ENCODE measurements around the gene GPR107.

GPR107 gene

DNA sequence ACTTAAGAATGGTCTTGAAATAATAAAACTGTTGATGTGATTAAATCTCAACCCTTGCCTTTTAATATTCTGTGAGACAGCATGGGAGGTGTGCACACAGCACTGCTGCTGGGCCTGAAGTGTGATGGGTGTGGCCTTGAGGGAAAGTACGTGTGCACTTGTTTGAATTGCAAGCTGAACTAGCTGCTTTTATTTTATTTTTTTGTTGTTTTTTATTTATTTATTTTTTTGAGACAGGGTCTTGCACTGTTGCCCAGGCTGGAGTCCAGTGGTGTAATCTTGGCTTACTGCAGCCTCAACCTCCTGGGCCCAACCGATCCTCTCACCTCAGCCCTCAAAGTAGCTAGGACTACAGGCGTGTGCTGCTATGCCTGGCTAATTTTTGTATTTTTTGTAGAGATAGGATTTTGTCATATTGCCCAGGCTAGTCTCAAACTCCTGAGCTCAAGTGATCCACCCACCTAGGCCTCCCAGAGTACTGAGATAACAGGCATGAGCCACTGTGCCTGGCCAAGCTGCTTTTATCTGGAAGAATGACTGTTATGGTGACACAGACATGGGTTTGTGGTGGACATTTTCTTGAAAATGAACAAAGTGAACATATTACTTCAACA, 58.9 kb downstream of the GPR107 start:
- Histone ChIP-seq H3K79me2 (ENCODE audit: insufficient read depth, low read depth) (no peaks in the 10 kb centered on the region), H4K20me1 (ENCODE audit: insufficient read depth) (no peaks in the 10 kb centered on the region), H3K9ac (no peak overlapping the region), H3K36me3 (ENCODE audit: insufficient read depth) (no peaks in the 10 kb centered on the region), H2AFZ (ENCODE audit: low read depth) (no peak overlapping the region), H3K4me1 (ENCODE audit: low read depth, poor library complexity, severe bottlenecking) (peaks cover 5% of the 10 kb centered on the region), H3K27ac (no peak overlapping the region), H3K4me3 (IDR thresholded peaks at IDR 0.05; ENCODE audit: insufficient read depth, low read depth, low read length) (no peak overlapping the region), H3K4me2 (no peak overlapping the region), H3K27me3 (ENCODE audit: insufficient read depth, low read depth) (no peaks in the 10 kb centered on the region)
- TF ChIP-seq, protein P1, sequence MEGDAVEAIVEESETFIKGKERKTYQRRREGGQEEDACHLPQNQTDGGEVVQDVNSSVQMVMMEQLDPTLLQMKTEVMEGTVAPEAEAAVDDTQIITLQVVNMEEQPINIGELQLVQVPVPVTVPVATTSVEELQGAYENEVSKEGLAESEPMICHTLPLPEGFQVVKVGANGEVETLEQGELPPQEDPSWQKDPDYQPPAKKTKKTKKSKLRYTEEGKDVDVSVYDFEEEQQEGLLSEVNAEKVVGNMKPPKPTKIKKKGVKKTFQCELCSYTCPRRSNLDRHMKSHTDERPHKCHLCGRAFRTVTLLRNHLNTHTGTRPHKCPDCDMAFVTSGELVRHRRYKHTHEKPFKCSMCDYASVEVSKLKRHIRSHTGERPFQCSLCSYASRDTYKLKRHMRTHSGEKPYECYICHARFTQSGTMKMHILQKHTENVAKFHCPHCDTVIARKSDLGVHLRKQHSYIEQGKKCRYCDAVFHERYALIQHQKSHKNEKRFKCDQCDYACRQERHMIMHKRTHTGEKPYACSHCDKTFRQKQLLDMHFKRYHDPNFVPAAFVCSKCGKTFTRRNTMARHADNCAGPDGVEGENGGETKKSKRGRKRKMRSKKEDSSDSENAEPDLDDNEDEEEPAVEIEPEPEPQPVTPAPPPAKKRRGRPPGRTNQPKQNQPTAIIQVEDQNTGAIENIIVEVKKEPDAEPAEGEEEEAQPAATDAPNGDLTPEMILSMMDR (conservative IDR thresholded peaks at IDR 0.05; ENCODE audit: low read depth, low read length), result no peak

- no peak overlapping the region for H2AFZ ChIP-seq (ENCODE audit: low read depth)
- H3K27me3 ChIP-seq (ENCODE audit: insufficient read depth, low read depth), result no peaks in the 10 kb centered on the region
- no peak overlapping the region for H3K9ac ChIP-seq
- TF ChIP-seq, protein P1 (conservative IDR thresholded peaks at IDR 0.05; ENCODE audit: low read depth, low read length), result no peak
- no peak overlapping the region for H3K4me3 ChIP-seq (IDR thresholded peaks at IDR 0.05; ENCODE audit: insufficient read depth, low read depth, low read length)
- H3K4me2 ChIP-seq, result no peak overlapping the region
- no peaks in the 10 kb centered on the region for H3K4me1 ChIP-seq (ENCODE audit: low read depth, poor library complexity, severe bottlenecking)
- H3K36me3 ChIP-seq (ENCODE audit: insufficient read depth), result no peaks in the 10 kb centered on the region
- H3K27ac ChIP-seq, result no peak overlapping the region
- no peaks in the 10 kb centered on the region for H3K79me2 ChIP-seq (ENCODE audit: insufficient read depth, low read depth)
- H4K20me1 ChIP-seq (ENCODE audit: insufficient read depth), result no peaks in the 10 kb centered on the region
Measured at GRCh38 chr9:130114741-130115140, 61.0 kb downstream of the GPR107 start.

- Histone ChIP-seq H3K79me2 (ENCODE audit: insufficient read depth, low read depth) (no peaks in the 10 kb centered on the region), H3K27ac (no peak overlapping the region), H3K4me3 (IDR thresholded peaks at IDR 0.05; ENCODE audit: insufficient read depth, low read depth, low read length) (no peak overlapping the region), H3K4me1 (ENCODE audit: low read depth, poor library complexity, severe bottlenecking) (no peaks in the 10 kb centered on the region), H4K20me1 (ENCODE audit: insufficient read depth) (no peaks in the 10 kb centered on the region), H3K27me3 (ENCODE audit: insufficient read depth, low read depth) (no peaks in the 10 kb centered on the region), H3K4me2 (no peak overlapping the region), H3K36me3 (ENCODE audit: insufficient read depth) (no peaks in the 10 kb centered on the region), H3K9ac (no peak overlapping the region), H2AFZ (ENCODE audit: low read depth) (no peak overlapping the region)
- TF ChIP-seq, protein P1 (conservative IDR thresholded peaks at IDR 0.05; ENCODE audit: low read depth, low read length), result no peak
Measured at GRCh38 chr9:130116346-130116745, 62.6 kb downstream of the GPR107 start.

DNA sequence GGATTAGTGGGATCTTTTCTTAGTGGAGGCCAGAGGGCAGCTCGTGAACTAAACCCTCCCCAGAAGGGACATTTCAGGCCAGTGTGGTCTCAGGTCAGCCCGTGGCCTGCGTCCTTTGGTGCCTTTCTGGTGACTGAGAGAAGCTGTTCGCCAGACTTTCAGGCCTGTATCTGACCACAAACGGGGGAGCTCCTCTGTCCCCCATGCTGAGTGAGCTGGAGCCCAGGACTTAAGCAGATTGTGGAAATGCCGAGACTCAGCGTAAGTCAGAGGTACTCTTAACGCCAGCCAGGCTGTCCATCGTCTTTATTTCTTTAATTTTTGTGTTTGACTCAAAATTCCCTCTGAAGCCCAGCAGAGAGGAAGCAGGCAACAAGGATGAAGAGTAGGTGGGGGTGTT, 63.7 kb downstream of the GPR107 start:
- TF ChIP-seq, protein P1 (conservative IDR thresholded peaks at IDR 0.05; ENCODE audit: low read depth, low read length), result no peak
- Histone ChIP-seq H3K4me2 (no peak overlapping the region), H3K36me3 (ENCODE audit: insufficient read depth) (no peaks in the 10 kb centered on the region), H3K4me1 (ENCODE audit: low read depth, poor library complexity, severe bottlenecking) (no peaks in the 10 kb centered on the region), H3K27me3 (ENCODE audit: insufficient read depth, low read depth) (no peaks in the 10 kb centered on the region), H3K9ac (no peak overlapping the region), H4K20me1 (ENCODE audit: insufficient read depth) (no peaks in the 10 kb centered on the region), H3K4me3 (IDR thresholded peaks at IDR 0.05; ENCODE audit: insufficient read depth, low read depth, low read length) (no peak overlapping the region), H3K79me2 (ENCODE audit: insufficient read depth, low read depth) (no peaks in the 10 kb centered on the region), H2AFZ (ENCODE audit: low read depth) (no peak overlapping the region), H3K27ac (no peak overlapping the region)

Measured in KMS-11 (cell line).